ENCODE results near the gene KCNQ1.

GRCh38 chr11:2735053-2735589, 290.3 kb downstream of the KCNQ1 start:
- TF ChIP-seq CTCF (IDR thresholded peaks at IDR 0.05) (no peak), POLR2A (IDR thresholded peaks at IDR 0.05) (no peak), POLR2AphosphoS5 (IDR thresholded peaks at IDR 0.05; ENCODE audit: insufficient read depth in 1 of 2, low read depth in 1 of 2) (no peak)
